ENCODE measurements around the gene CBX2.

The CBX2 gene

GRCh38 chr17:79801156-79802038 is 23.4 kb downstream of the CBX2 start:
- DNase-seq, result no peak

GRCh38 chr17:79802039-79802735 is 24.2 kb downstream of the CBX2 start:
- no peak for DNase-seq

- DNase-seq, result no peak
These were observed 24.9 kb downstream of the CBX2 start for GRCh38 chr17:79802736-79803420.

GRCh38 chr17:79803421-79803996 is 25.6 kb downstream of the CBX2 start:
- DNase-seq, result no peak

- DNase-seq, result peak; percentile 43
These were observed 26.3 kb downstream of the CBX2 start for GRCh38 chr17:79803997-79804855.

GRCh38 chr17:79804856-79805696 is 27.1 kb downstream of the CBX2 start:
- DNase-seq, result no peak

GRCh38 chr17:79806446-79806760 is 28.5 kb downstream of the CBX2 start:
- no peak for DNase-seq

- no peak for DNase-seq
These were observed 29.1 kb downstream of the CBX2 start for GRCh38 chr17:79806863-79807720.

- DNase-seq, result no peak
These were observed 31.0 kb downstream of the CBX2 start for GRCh38 chr17:79808763-79809529.

- DNase-seq, result no peak
These were observed 31.7 kb downstream of the CBX2 start for GRCh38 chr17:79809530-79810129.

GRCh38 chr17:79810130-79811010 is 32.4 kb downstream of the CBX2 start:
- peak; percentile 77 for DNase-seq

GRCh38 chr17:79811011-79811867 is 33.3 kb downstream of the CBX2 start:
- DNase-seq, result no peak

GRCh38 chr17:79811868-79812352 is 34.0 kb downstream of the CBX2 start:
- no peak for DNase-seq

- no peak for DNase-seq
These were observed 34.7 kb downstream of the CBX2 start for GRCh38 chr17:79812353-79813258.

- DNase-seq, result no peak
These were observed 35.6 kb downstream of the CBX2 start for GRCh38 chr17:79813297-79814126.
